ENCODE data around the gene RPS27L. TPM values are rescaled to one million over a fixed set of nuclear protein-coding genes. Genes with fewer than 3 reads are reported as not detected.

RPS27L gene
- total RNA-seq: 16.9 TPM

- DNase-seq (ENCODE audit: low spot score in 2 of 2): peak; percentile 61 to 95
- Histone ChIP-seq H3K27me3 (no peaks in the 10 kb centered on the region), H3K4me1 (peaks cover 0 to 12% of the 10 kb centered on the region in 2 donors), H3K36me3 (peaks cover 3 to 25% of the 10 kb centered on the region in 2 donors), H3K27ac (peak within 1 kb of the TSS; percentile 92 to 96), H3K4me3 (peak within 1 kb of the TSS; percentile 67 to 82), H3K9me3 (no peaks in the 10 kb centered on the region)
- intact Hi-C loops (cut with DNase I): loop anchor here (1.0 to 10.0 kb wide), 4 partner anchors 32 to 248 kb away; partner anchors contain the start of genes APH1B, LACTB and RAB8B
- peak in 1 of 3 experiments; percentile 10 for TF ChIP-seq CTCF (IDR thresholded peaks at IDR 0.05)
Observed at GRCh38 chr15:63157118-63157843, at the start of gene RPS27L. Gene RPS27L, minus strand, starts transcription at chr15:63157477. Its CDS starts 72 bp downstream, at chr15:63157405.

- Histone ChIP-seq H3K4me3 (no peak overlapping the region), H3K4me1 (peaks cover 0 to 2% of the 10 kb centered on the region in 2 donors), H3K27me3 (no peaks in the 10 kb centered on the region), H3K9me3 (no peaks in the 10 kb centered on the region), H3K27ac (no peak overlapping the region), H3K36me3 (no peaks in the 10 kb centered on the region)
- TF ChIP-seq CTCF (IDR thresholded peaks at IDR 0.05): no peak
- intact Hi-C loops (cut with DNase I): no loop called here
- no peak for DNase-seq (ENCODE audit: low spot score in 2 of 2)
Observed at GRCh38 chr15:63206079-63206478, 48.8 kb upstream of the RPS27L start.

GRCh38 chr15:63203451-63204090, 46.3 kb upstream of the RPS27L start:
- intact Hi-C loops (cut with DNase I): no loop called here
- DNase-seq (ENCODE audit: low spot score in 2 of 2): no peak
- Histone ChIP-seq H3K27me3 (no peaks in the 10 kb centered on the region), H3K36me3 (no peaks in the 10 kb centered on the region), H3K27ac (no peak overlapping the region), H3K4me3 (no peak overlapping the region), H3K9me3 (no peaks in the 10 kb centered on the region), H3K4me1 (peaks cover 0 to 2% of the 10 kb centered on the region in 2 donors)
- no peak for TF ChIP-seq CTCF (IDR thresholded peaks at IDR 0.05)

GRCh38 chr15:63202861-63203260, 45.6 kb upstream of the RPS27L start:
- no peak overlapping the region for H3K27ac ChIP-seq
- H3K4me1 ChIP-seq: peaks cover 0 to 2% of the 10 kb centered on the region in 2 donors
- peaks cover 0 to under 1% of the 10 kb centered on the region in 2 donors for H3K36me3 ChIP-seq

More at GRCh38 chr15:63202861-63203260, 45.6 kb upstream of the RPS27L start:
- no peak for TF ChIP-seq CTCF (IDR thresholded peaks at IDR 0.05)
- no peak for DNase-seq (ENCODE audit: low spot score in 2 of 2)
- H3K27me3 ChIP-seq: no peaks in the 10 kb centered on the region
- intact Hi-C loops (cut with DNase I): no loop called here
- H3K9me3 ChIP-seq: no peaks in the 10 kb centered on the region
- H3K4me3 ChIP-seq: no peak overlapping the region
